ENCODE measurements around the gene FOXE1. TPM values are rescaled to one million over a fixed set of nuclear protein-coding genes. Genes with fewer than 3 reads are reported as not detected.

Gene FOXE1
- polyA plus RNA-seq, 1 experiment = 5.3 TPM

DNA sequence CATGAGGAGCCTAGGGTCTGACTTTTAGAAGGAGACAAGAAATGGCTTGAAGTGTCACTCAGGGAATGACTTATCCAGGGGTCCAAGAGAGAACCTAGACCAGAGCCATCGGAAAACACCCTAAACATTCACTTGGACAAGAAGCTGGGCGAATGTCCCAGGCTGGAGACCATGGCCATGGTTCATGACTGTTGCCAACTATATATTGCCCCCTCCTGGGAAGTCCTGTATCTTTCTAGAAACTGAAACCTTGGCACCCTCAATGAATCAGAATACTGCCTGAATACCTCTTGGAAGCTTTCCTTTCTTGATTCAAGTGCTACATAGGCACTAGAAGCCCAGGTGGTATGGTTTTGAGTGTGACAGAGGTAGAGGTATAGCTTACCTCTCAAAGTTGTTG is 39.4 kb downstream of the FOXE1 start:
- TF ChIP-seq, protein P1, sequence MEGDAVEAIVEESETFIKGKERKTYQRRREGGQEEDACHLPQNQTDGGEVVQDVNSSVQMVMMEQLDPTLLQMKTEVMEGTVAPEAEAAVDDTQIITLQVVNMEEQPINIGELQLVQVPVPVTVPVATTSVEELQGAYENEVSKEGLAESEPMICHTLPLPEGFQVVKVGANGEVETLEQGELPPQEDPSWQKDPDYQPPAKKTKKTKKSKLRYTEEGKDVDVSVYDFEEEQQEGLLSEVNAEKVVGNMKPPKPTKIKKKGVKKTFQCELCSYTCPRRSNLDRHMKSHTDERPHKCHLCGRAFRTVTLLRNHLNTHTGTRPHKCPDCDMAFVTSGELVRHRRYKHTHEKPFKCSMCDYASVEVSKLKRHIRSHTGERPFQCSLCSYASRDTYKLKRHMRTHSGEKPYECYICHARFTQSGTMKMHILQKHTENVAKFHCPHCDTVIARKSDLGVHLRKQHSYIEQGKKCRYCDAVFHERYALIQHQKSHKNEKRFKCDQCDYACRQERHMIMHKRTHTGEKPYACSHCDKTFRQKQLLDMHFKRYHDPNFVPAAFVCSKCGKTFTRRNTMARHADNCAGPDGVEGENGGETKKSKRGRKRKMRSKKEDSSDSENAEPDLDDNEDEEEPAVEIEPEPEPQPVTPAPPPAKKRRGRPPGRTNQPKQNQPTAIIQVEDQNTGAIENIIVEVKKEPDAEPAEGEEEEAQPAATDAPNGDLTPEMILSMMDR (IDR thresholded peaks at IDR 0.05; ENCODE audit: insufficient read depth, low read depth, low read length) = no peak
- POLR2A ChIA-PET = interaction anchor here (0.6 kb wide), 1 partner anchor 978 kb away, joined by 4 read pairs; no protein-coding TSS in a partner anchor
- DNase-seq (ENCODE audit: low read depth) = no peak
- Histone ChIP-seq H3K36me3 (ENCODE audit: control insufficient read depth, insufficient read depth, low read length) (no peaks in the 10 kb centered on the region), H3K4me3 (ENCODE audit: low read depth, low read length) (no peak overlapping the region), H3K27me3 (ENCODE audit: control insufficient read depth, insufficient read depth, low read length) (no peaks in the 10 kb centered on the region)
- CTCF ChIA-PET = interaction anchor here (1.0 to 5.5 kb wide), 2 partner anchors 9 to 13 kb away, joined by 7 to 68 read pairs; no protein-coding TSS in a partner anchor

DNA sequence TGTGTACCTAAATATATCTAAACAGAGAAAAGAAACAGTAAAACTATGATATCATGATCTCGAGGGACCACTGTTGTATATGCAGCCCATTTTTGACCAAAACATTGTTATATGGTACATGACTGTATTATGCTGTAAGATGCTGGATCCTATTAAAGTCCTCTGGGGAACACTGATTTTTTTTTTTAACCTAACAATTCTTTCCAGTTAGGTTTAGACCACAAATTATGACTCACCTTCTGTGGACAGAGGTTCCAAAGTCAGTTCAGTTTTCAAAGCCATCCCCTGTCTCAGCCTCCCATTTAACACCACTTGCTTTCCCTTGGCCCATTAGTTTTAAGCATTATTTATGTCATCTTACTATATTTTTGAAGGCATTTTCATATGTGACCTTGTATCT is 42.2 kb downstream of the FOXE1 start:
- Histone ChIP-seq H3K36me3 (ENCODE audit: control insufficient read depth, insufficient read depth, low read length) (no peaks in the 10 kb centered on the region), H3K4me3 (ENCODE audit: low read depth, low read length) (no peak overlapping the region), H3K27me3 (ENCODE audit: control insufficient read depth, insufficient read depth, low read length) (no peaks in the 10 kb centered on the region)
- TF ChIP-seq, protein P1 (IDR thresholded peaks at IDR 0.05; ENCODE audit: insufficient read depth, low read depth, low read length) = no peak
- no peak for DNase-seq (ENCODE audit: low read depth)
- ChIA-PET POLR2A (no interaction called here), CTCF (interaction anchor here (0.7 to 1.2 kb wide), 4 partner anchors 14 to 198 kb away, joined by 3 read pairs; partner anchors contain the start of gene XPA)

- Histone ChIP-seq H3K36me3 (ENCODE audit: control insufficient read depth, insufficient read depth, low read length) (no peaks in the 10 kb centered on the region), H3K4me3 (ENCODE audit: low read depth, low read length) (no peak overlapping the region), H3K27me3 (ENCODE audit: control insufficient read depth, insufficient read depth, low read length) (no peaks in the 10 kb centered on the region)
- TF ChIP-seq, protein P1 (IDR thresholded peaks at IDR 0.05; ENCODE audit: insufficient read depth, low read depth, low read length) = 0 out of 2 replicates have a peak, but pooled peaks have one; percentile 13
- no peak for DNase-seq (ENCODE audit: low read depth)
- ChIA-PET CTCF (interaction anchor here (0.7 to 1.2 kb wide), 4 partner anchors 14 to 199 kb away, joined by 3 read pairs; partner anchors contain the start of gene XPA), POLR2A (no interaction called here)
Measured at GRCh38 chr9:97895695-97896332, 42.8 kb downstream of the FOXE1 start.

DNA sequence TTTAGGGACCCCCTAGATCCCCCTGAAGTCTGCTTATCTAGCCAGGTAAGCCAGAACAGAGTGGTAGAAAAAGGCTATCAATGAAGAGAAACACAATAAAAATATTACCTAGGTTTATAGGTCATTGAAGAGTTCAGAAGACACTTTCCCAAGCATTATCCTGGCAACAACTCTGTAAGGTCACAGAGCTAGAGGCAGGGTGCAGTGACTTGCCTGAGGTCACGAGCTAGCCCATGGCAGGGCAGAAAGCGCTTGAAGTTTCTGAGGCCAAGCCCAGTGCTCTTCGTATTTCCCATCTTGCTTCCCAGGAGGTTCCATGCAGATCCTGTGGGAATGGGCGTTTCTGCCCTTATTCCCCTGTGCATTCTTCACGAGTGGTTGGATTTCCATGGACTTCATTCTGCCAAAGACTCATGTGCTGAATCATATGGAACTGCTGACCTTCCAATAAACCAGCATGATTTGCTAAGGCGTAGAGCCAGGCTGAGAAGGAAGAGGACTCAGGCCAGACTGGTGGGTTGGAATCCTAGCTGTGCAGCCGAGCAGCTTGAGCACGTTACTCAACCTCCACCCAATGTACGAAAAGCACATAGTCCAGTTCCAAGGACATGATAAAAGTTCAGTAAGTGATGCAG is 47.2 kb downstream of the FOXE1 start:
- TF ChIP-seq, protein P1 (IDR thresholded peaks at IDR 0.05; ENCODE audit: insufficient read depth, low read depth, low read length) = no peak
- Histone ChIP-seq H3K4me3 (ENCODE audit: low read depth, low read length) (no peak overlapping the region), H3K36me3 (ENCODE audit: control insufficient read depth, insufficient read depth, low read length) (peaks cover 2% of the 10 kb centered on the region; the same call in 1 of the 2 replicates), H3K27me3 (ENCODE audit: control insufficient read depth, insufficient read depth, low read length) (no peaks in the 10 kb centered on the region)
- DNase-seq (ENCODE audit: low read depth) = no peak
- ChIA-PET POLR2A (no interaction called here), CTCF (interaction anchor here (0.6 to 5.7 kb wide), 27 partner anchors 9 to 267 kb away, joined by 3 to 68 read pairs (median 5); partner anchors contain the start of genes NCBP1, TSTD2 and XPA)

All from BJ (cell line).